Measurements from ENCODE around the gene PUM1. TPM values are rescaled to one million over a fixed set of nuclear protein-coding genes. Genes with fewer than 3 reads are reported as not detected.

Gene PUM1
- total RNA-seq, 2 experiments from 2014 or later: 112 to 114 TPM

- DNase-seq (no peak), ATAC-seq (ENCODE audit: low read depth) (no peak)
- H3K27ac Mint-ChIP-seq: no peak overlapping the region
- POLR2A ChIA-PET: no interaction called here
- H3K36me3 Mint-ChIP-seq: no peaks in the 10 kb centered on the region
- H3K9me3 Mint-ChIP-seq: no peaks in the 10 kb centered on the region
- peaks cover 27% of the 10 kb centered on the region for H3K27me3 Mint-ChIP-seq
- no peak overlapping the region for H3K4me3 Mint-ChIP-seq
- no peaks in the 10 kb centered on the region for H3K4me1 Mint-ChIP-seq
Measured at GRCh38 chr1:30901798-30902581, 163.5 kb downstream of the PUM1 start.

- Mint-ChIP-seq H3K27ac (no peak overlapping the region), H3K36me3 (no peaks in the 10 kb centered on the region)
- ATAC-seq (ENCODE audit: low read depth): no peak
Measured at GRCh38 chr1:30900931-30901560, 164.5 kb downstream of the PUM1 start.

DNA sequence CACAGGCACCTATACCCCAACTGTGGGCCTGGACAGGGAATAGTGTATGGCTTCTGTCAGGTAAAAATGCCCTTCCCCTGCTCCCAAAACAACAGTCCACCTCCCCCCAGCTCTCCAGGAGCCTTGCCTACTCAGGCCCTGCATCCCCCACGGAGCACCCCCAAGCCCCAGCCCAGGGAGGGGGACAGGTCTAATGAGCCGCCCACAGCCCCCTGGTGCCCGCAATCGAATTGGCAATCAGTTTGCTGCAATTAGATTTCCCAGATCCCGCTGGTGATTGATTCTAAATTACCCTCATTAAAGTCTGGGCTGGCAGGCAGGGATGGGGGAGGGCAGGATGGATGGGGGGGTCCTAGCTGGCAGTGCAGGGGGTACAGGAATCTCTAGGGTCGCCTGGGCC lies 165.0 kb downstream of the PUM1 start:
- no peak overlapping the region for H3K27ac Mint-ChIP-seq
- H3K9me3 Mint-ChIP-seq: no peaks in the 10 kb centered on the region
- no peak overlapping the region for H3K4me3 Mint-ChIP-seq
- POLR2A ChIA-PET: no interaction called here
- peaks cover 15% of the 10 kb centered on the region for H3K27me3 Mint-ChIP-seq
- H3K4me1 Mint-ChIP-seq: no peaks in the 10 kb centered on the region
- ATAC-seq (ENCODE audit: low read depth) (no peak), DNase-seq (no peak)
- H3K36me3 Mint-ChIP-seq: no peaks in the 10 kb centered on the region

More at GRCh38 chr1:30900931-30901560, 164.5 kb downstream of the PUM1 start:
- peaks cover 18% of the 10 kb centered on the region for H3K27me3 Mint-ChIP-seq
- no peaks in the 10 kb centered on the region for H3K4me1 Mint-ChIP-seq
- POLR2A ChIA-PET: no interaction called here
- no peak for DNase-seq
- H3K9me3 Mint-ChIP-seq: no peaks in the 10 kb centered on the region
- no peak overlapping the region for H3K4me3 Mint-ChIP-seq

DNA sequence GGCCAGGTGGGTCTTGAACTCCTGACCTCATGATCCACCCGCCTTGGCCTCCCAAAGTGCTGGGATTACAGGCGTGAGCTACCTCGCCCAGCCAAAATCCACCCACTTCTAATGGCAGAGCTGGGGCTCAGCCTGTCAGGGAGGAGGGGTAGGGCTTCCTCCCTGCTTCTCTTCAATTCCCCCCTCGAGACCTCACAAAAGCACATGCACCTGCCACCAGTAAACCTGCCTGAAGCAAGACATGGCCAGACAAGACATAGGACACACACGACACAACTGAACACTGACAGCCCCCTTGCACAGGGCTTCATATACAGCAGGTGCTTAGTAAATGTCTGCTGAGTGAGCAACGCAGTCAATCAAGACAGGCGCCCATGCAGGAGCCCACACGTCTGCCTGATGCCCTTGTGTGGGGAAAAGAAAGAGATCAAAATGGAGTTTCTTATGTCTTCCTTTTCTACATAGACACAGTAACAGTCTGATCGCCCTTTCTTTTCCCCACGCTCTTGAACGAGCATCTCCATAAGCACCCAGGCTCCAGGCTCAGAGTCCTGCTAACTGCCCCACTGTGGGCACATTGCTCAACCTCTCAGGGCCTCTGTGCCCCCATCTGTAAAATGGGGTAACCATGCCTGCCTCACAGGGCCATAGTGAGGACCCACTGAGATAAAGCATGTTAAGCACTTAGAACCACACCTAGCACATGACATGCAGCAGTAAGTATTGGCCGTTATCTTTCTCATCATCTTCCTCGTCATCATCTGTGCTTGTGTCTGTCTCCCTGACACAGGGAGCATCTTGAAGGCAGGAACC lies 165.7 kb downstream of the PUM1 start:
- Mint-ChIP-seq H3K4me1 (no peaks in the 10 kb centered on the region), H3K36me3 (no peaks in the 10 kb centered on the region), H3K27me3 (peaks cover 15% of the 10 kb centered on the region), H3K27ac (no peak overlapping the region), H3K4me3 (no peak overlapping the region), H3K9me3 (no peaks in the 10 kb centered on the region)
- POLR2A ChIA-PET: no interaction called here
- ATAC-seq (ENCODE audit: low read depth) (no peak), DNase-seq (no peak)

DNA sequence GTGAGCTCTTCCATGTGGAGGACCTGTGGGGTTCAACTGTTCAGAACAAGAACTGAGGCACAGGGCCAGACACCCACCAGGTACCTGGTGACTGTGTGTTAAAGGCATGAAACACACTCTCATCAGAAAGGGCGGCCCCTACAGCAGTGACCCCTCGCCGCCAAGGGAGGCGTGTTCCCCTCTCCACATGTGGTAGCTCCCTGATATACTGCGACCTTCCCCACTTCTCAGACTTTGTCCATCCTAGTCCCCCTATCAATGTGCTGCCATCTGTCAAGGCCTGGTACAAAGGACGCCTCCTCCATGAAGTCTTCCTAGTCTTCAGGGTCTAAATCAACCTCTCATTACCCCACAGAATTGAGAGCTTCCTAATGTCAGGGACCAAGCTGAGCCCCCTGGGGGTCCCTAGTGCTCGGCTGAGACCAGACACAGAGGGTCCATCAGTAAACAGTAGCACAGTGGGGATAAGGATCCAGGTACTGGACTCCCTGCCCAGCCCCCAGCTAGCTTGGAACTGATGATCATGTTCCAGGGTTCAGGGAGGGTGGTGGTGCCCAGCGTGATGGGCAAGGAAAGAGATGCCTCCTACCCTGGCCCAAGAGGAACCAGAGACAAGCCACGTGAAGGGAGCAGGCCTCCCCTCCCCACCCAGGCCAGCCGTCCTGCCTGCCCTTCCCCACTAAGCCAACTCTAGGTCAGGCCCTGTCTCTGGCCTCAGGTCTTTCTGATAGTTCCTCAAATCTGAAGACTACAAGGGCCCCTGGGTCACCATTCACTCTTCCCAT lies 167.3 kb downstream of the PUM1 start:
- Mint-ChIP-seq H3K27me3 (peaks cover 9% of the 10 kb centered on the region), H3K9me3 (no peaks in the 10 kb centered on the region), H3K4me1 (no peaks in the 10 kb centered on the region), H3K36me3 (no peaks in the 10 kb centered on the region), H3K27ac (no peak overlapping the region), H3K4me3 (no peak overlapping the region)
- no peak for DNase-seq
- POLR2A ChIA-PET: no interaction called here
- ATAC-seq (ENCODE audit: low read depth): no peak

GRCh38 chr1:30896905-30897304 lies 168.6 kb downstream of the PUM1 start:
- Mint-ChIP-seq H3K4me3 (no peak overlapping the region), H3K9me3 (no peaks in the 10 kb centered on the region), H3K27ac (no peak overlapping the region), H3K4me1 (no peaks in the 10 kb centered on the region), H3K27me3 (peaks cover 10% of the 10 kb centered on the region), H3K36me3 (no peaks in the 10 kb centered on the region)
- DNase-seq (no peak), ATAC-seq (ENCODE audit: low read depth) (no peak)
- POLR2A ChIA-PET: no interaction called here

DNA sequence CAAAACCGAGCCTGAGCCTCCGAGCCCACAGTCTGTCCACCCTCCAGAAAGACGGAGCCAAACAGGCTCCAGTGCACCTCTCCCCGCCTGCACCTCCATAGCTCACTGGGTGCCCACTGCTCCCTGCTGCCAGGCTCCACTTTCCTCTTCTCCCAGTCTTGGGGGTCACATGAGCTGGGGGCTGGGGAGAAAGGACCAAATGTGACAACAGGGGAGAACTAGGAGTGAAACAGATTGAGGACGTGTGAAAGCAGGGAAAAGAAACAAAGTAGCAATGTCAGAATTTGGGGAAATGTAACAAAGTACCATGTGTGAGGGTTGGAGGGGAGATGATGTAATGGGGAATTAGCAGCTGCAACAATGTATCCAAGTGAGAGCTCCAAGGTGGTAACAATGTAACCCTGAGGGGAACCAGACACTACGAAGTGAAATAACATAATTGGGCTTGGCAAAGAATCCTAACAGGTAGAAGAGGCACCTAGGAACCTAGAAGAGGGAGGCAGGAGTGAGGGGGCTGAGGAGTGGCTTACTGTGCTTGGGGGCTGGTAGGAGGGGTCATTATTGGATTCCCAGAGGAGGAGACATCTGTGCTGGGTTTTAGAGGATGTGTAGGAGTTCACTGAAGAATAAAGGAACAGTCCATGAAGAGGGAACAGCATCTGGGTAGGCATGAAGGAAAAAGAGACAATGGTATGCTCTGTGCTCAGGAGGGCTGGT lies 169.4 kb downstream of the PUM1 start:
- DNase-seq (no peak), ATAC-seq (ENCODE audit: low read depth) (no peak)
- H3K4me3 Mint-ChIP-seq: no peak overlapping the region
- POLR2A ChIA-PET: no interaction called here
- H3K27ac Mint-ChIP-seq: no peak overlapping the region
- H3K36me3 Mint-ChIP-seq: no peaks in the 10 kb centered on the region
- H3K9me3 Mint-ChIP-seq: no peaks in the 10 kb centered on the region
- peaks cover 13% of the 10 kb centered on the region for H3K27me3 Mint-ChIP-seq
- no peaks in the 10 kb centered on the region for H3K4me1 Mint-ChIP-seq

GRCh38 chr1:30895382-30895943 lies 170.1 kb downstream of the PUM1 start:
- ATAC-seq (ENCODE audit: low read depth): no peak
- POLR2A ChIA-PET: no interaction called here

GRCh38 chr1:30894508-30894973 lies 171.0 kb downstream of the PUM1 start:
- Mint-ChIP-seq H3K27ac (no peak overlapping the region), H3K4me1 (no peaks in the 10 kb centered on the region), H3K9me3 (no peaks in the 10 kb centered on the region), H3K4me3 (no peak overlapping the region), H3K27me3 (peaks cover 21% of the 10 kb centered on the region), H3K36me3 (no peaks in the 10 kb centered on the region)
- ATAC-seq (ENCODE audit: low read depth) (no peak), DNase-seq (no peak)
- POLR2A ChIA-PET: no interaction called here

More at GRCh38 chr1:30895382-30895943, 170.1 kb downstream of the PUM1 start:
- Mint-ChIP-seq H3K27ac (no peak overlapping the region), H3K4me3 (no peak overlapping the region), H3K4me1 (no peaks in the 10 kb centered on the region), H3K36me3 (no peaks in the 10 kb centered on the region), H3K27me3 (peaks cover 16% of the 10 kb centered on the region), H3K9me3 (no peaks in the 10 kb centered on the region)
- DNase-seq: no peak

DNA sequence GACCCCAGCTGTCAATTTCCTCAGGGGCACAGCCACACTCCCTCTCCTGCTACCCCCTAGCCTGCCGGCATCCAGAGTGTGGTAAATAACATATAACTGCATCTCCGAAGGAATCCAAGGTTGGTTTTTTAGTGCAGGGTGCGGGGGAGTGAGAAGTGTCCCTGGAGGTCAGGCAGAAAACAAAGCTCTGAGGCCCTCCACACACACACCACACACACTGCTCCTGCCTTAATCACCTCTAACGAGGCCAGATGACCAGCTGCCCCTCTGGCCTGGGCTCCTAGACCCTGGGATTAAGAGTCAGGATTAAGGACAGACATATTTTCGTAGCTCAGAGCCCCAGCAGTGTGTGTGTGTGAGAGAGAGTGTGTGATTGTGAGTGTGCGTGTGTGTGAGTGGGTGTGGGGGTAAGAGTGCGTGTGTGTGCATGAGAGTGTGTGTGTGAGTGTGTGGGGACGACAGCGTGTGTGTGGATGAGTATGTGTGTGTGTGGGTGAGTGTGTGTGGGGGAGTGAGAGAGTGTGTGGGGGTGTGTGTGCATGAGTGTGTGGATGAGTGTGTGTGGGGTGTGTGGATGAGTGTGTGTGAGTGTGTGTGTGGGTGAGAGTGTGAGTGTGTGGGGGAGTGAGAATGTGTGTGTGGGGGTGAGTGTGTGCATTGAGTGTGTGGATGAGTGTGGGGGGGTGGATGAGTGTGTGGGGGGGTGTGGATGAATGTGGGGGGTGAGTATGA lies 171.6 kb downstream of the PUM1 start:
- POLR2A ChIA-PET: no interaction called here
- no peaks in the 10 kb centered on the region for H3K9me3 Mint-ChIP-seq
- no peak overlapping the region for H3K27ac Mint-ChIP-seq
- ATAC-seq (ENCODE audit: low read depth) (no peak), DNase-seq (no peak)
- no peaks in the 10 kb centered on the region for H3K4me1 Mint-ChIP-seq
- no peaks in the 10 kb centered on the region for H3K36me3 Mint-ChIP-seq
- peaks cover 21% of the 10 kb centered on the region for H3K27me3 Mint-ChIP-seq
- H3K4me3 Mint-ChIP-seq: no peak overlapping the region

DNA sequence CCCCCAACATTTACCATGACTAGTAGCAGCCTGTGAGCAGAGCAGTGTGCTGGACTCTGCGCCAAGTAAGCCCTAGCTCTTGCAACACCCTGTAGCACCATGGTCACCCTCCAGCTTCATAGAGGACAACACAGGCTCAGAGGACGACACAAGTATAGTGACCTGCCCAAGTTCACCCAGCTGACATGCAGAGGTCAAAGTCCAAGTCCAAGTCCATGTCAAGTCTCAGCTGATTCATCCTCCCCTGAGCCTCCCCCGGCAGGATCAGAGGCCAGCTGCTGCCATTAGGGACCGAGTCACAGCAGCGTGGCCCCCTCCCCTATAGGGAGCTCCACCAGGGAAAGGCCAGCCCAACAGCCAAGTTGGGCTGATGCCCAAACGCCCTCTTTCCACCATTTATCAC lies 172.8 kb downstream of the PUM1 start:
- Mint-ChIP-seq H3K9me3 (no peaks in the 10 kb centered on the region), H3K27ac (no peak overlapping the region), H3K4me3 (no peak overlapping the region), H3K36me3 (no peaks in the 10 kb centered on the region), H3K4me1 (no peaks in the 10 kb centered on the region), H3K27me3 (peaks cover 18% of the 10 kb centered on the region)
- POLR2A ChIA-PET: no interaction called here
- ATAC-seq (ENCODE audit: low read depth): no peak
- DNase-seq: no peak

GRCh38 chr1:30891227-30891552 lies 174.3 kb downstream of the PUM1 start:
- POLR2A ChIA-PET: no interaction called here
- no peak for ATAC-seq (ENCODE audit: low read depth)
- Mint-ChIP-seq H3K36me3 (no peaks in the 10 kb centered on the region), H3K4me3 (no peak overlapping the region), H3K4me1 (no peaks in the 10 kb centered on the region), H3K9me3 (no peaks in the 10 kb centered on the region), H3K27ac (no peak overlapping the region), H3K27me3 (peaks cover 22% of the 10 kb centered on the region)
- no peak for DNase-seq

All from activated naive CD8-positive, alpha-beta T cell treated with anti-CD3 and anti-CD28 coated beads, Interleukin-2, amount 10 ng/mL, durations not matched to agents 7 days and 5 days (primary cell).